Measurements from ENCODE around the gene ABHD17C. TPM values are rescaled to one million over a fixed set of nuclear protein-coding genes. Genes with fewer than 3 reads are reported as not detected.
A peak's percentile ranks its signal among the peaks of the same experiment; 100 is the strongest.

Gene ABHD17C
- total RNA-seq, 1 experiment from 2014 or later, result 10.3 TPM

DNA sequence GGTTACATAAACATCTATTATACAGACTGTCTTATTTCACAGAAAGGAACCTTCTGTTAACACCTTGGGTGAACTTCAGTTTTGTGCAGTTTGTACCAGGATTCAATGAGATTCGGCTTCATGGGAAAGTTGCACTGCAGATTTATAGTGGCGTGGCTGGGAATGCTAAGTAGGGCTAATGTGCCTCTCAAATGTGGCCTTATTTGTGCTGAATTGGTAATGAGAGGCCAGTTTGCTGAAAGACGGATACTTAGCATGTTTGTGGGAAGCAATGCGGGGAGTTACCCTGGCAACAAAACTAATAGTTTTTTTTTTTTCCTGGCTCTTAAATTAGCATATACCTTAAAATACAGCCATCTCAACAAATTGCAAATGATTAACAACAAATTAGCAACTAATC lies 55.5 kb downstream of the ABHD17C start:
- DNase-seq, result no peak
- H4K20me1 ChIP-seq (ENCODE audit: low read length), result no peaks in the 10 kb centered on the region
- no peaks in the 10 kb centered on the region for H3K9me2 ChIP-seq (replicated peaks; ENCODE audit: low read length)
- H3K9me3 ChIP-seq (ENCODE audit: low read length), result no peaks in the 10 kb centered on the region
- no peak overlapping the region for H2AFZ ChIP-seq (ENCODE audit: low read length)
- POLR2A ChIA-PET (ENCODE audit: unreplicated experiment), result no interaction called here
- H3K27ac ChIP-seq (ENCODE audit: low read length), result peak overlapping the region; percentile 86
- H3K4me3 ChIP-seq (ENCODE audit: low read length), result no peak overlapping the region
- no peak for ATAC-seq
- no TSS peak for BruUV-seq (replicated peaks)
- CTCF ChIA-PET, result no interaction called here
- no peaks in the 10 kb centered on the region for H3K27me3 ChIP-seq (ENCODE audit: low read length)
- no peak overlapping the region for H3K4me2 ChIP-seq (ENCODE audit: low read length)
- peaks cover 17% of the 10 kb centered on the region for H3K36me3 ChIP-seq (ENCODE audit: low read depth, low read length)
- H3K79me2 ChIP-seq (ENCODE audit: low read length), result peaks cover 40% of the 10 kb centered on the region
- H3K9ac ChIP-seq (ENCODE audit: low read length), result peak overlapping the region; percentile 66
- peaks cover 22% of the 10 kb centered on the region for H3K4me1 ChIP-seq (ENCODE audit: insufficient read depth, low read length)
- H3F3A ChIP-seq (ENCODE audit: low read length, unreplicated experiment), result no peaks in the 10 kb centered on the region
- TF ChIP-seq EZH2 (IDR thresholded peaks at IDR 0.05; ENCODE audit: low read length, unreplicated experiment), result no peak
- TF ChIP-seq, protein P1, sequence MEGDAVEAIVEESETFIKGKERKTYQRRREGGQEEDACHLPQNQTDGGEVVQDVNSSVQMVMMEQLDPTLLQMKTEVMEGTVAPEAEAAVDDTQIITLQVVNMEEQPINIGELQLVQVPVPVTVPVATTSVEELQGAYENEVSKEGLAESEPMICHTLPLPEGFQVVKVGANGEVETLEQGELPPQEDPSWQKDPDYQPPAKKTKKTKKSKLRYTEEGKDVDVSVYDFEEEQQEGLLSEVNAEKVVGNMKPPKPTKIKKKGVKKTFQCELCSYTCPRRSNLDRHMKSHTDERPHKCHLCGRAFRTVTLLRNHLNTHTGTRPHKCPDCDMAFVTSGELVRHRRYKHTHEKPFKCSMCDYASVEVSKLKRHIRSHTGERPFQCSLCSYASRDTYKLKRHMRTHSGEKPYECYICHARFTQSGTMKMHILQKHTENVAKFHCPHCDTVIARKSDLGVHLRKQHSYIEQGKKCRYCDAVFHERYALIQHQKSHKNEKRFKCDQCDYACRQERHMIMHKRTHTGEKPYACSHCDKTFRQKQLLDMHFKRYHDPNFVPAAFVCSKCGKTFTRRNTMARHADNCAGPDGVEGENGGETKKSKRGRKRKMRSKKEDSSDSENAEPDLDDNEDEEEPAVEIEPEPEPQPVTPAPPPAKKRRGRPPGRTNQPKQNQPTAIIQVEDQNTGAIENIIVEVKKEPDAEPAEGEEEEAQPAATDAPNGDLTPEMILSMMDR (conservative IDR thresholded peaks at IDR 0.05; ENCODE audit: low read depth, low read length), result no peak
- TF ChIP-seq EZH2phosphoT487 (IDR thresholded peaks at IDR 0.05; ENCODE audit: borderline replicate concordance, low read length), result no peak
- intact Hi-C loops (cut with micrococcal nuclease), result no loop called here

GRCh38 chr15:80752204-80752603 lies 57.1 kb downstream of the ABHD17C start:
- TF ChIP-seq, protein P1 (conservative IDR thresholded peaks at IDR 0.05; ENCODE audit: low read depth, low read length), result no peak
- TF ChIP-seq EZH2 (IDR thresholded peaks at IDR 0.05; ENCODE audit: low read length, unreplicated experiment), result no peak
- no peak for TF ChIP-seq EZH2phosphoT487 (IDR thresholded peaks at IDR 0.05; ENCODE audit: borderline replicate concordance, low read length)
- no peaks in the 10 kb centered on the region for H3K27me3 ChIP-seq (ENCODE audit: low read length)
- no peak overlapping the region for H3K27ac ChIP-seq (ENCODE audit: low read length)
- DNase-seq (no peak), ATAC-seq (no peak)
- ChIA-PET CTCF (no interaction called here), POLR2A (ENCODE audit: unreplicated experiment) (no interaction called here)
- no peaks in the 10 kb centered on the region for H3K9me3 ChIP-seq (ENCODE audit: low read length)
- peaks cover 24% of the 10 kb centered on the region for H3K79me2 ChIP-seq (ENCODE audit: low read length)
- intact Hi-C loops (cut with micrococcal nuclease), result no loop called here
- H3K36me3 ChIP-seq (ENCODE audit: low read depth, low read length), result peaks cover 17% of the 10 kb centered on the region
- H3F3A ChIP-seq (ENCODE audit: low read length, unreplicated experiment), result no peaks in the 10 kb centered on the region
- H4K20me1 ChIP-seq (ENCODE audit: low read length), result no peaks in the 10 kb centered on the region
- no peak overlapping the region for H3K4me3 ChIP-seq (ENCODE audit: low read length)
- no TSS peak for BruUV-seq (replicated peaks)
- no peak overlapping the region for H3K9ac ChIP-seq (ENCODE audit: low read length)
- H2AFZ ChIP-seq (ENCODE audit: low read length), result no peak overlapping the region
- H3K4me2 ChIP-seq (ENCODE audit: low read length), result no peak overlapping the region
- H3K4me1 ChIP-seq (ENCODE audit: insufficient read depth, low read length), result peaks cover 18% of the 10 kb centered on the region
- H3K9me2 ChIP-seq (replicated peaks; ENCODE audit: low read length), result no peaks in the 10 kb centered on the region

DNA sequence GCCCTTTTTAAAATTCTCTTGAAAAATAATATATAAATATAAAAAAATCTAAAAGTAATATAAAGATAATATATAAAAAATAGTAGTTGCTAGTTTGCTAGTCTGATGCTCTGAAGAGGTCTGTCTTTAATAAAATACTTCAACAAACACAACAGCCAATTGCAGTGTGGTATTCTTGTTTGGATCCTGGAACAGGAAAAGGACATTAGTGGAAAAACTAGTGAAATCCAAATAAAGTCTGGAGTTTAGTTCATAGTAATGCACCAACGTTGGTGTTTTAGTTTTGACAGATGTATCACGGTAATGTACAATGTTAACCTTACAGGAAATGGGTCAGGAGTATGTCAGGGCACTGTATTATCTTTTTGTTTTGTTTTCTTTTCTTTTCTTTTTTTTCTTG lies 58.1 kb downstream of the ABHD17C start:
- TF ChIP-seq, protein P1 (conservative IDR thresholded peaks at IDR 0.05; ENCODE audit: low read depth, low read length), result no peak
- Histone ChIP-seq H3K4me2 (ENCODE audit: low read length) (no peak overlapping the region), H3K36me3 (ENCODE audit: low read depth, low read length) (peaks cover 17% of the 10 kb centered on the region), H3K4me3 (ENCODE audit: low read length) (no peak overlapping the region), H3K27me3 (ENCODE audit: low read length) (no peaks in the 10 kb centered on the region), H2AFZ (ENCODE audit: low read length) (no peak overlapping the region), H3K9ac (ENCODE audit: low read length) (no peak overlapping the region), H3F3A (ENCODE audit: low read length, unreplicated experiment) (no peaks in the 10 kb centered on the region), H3K79me2 (ENCODE audit: low read length) (peaks cover 14% of the 10 kb centered on the region), H3K4me1 (ENCODE audit: insufficient read depth, low read length) (peaks cover 18% of the 10 kb centered on the region), H3K9me2 (replicated peaks; ENCODE audit: low read length) (no peaks in the 10 kb centered on the region), H3K9me3 (ENCODE audit: low read length) (no peaks in the 10 kb centered on the region), H4K20me1 (ENCODE audit: low read length) (no peaks in the 10 kb centered on the region), H3K27ac (ENCODE audit: low read length) (no peak overlapping the region)
- no peak for DNase-seq
- no peak for ATAC-seq
- no TSS peak for BruUV-seq (replicated peaks)
- intact Hi-C loops (cut with micrococcal nuclease), result no loop called here
- POLR2A ChIA-PET (ENCODE audit: unreplicated experiment), result no interaction called here
- CTCF ChIA-PET, result no interaction called here

All from PC-3 (cell line).